Lower leg skin (tissue), 4 donors: ENCODE data around the gene CNTNAP4. TPM values are rescaled to one million over a fixed set of nuclear protein-coding genes. Genes with fewer than 3 reads are reported as not detected.

Experiments
- DNase-seq, 2 donors: peaks; one replicate each; pipeline ENCODE4 v3.0.0-alpha.2; 2019; ENCODE audit warnings: low spot score in 2 of 2
- H3K4me3 ChIP-seq: fragments of 200-600 bp; sonication (generic); 2 replicates; pipeline ENCODE4 v1.5.1; 2017; ENCODE audit warnings: mild to moderate bottlenecking, low read depth; ENCODE audit not compliant: poor library complexity, severe bottlenecking
- POLR2A ChIP-seq, 2 donors: fragments of 450-650 bp; IDR thresholded peaks; one replicate each; pipeline ENCODE4 v1.6.1; 2016 to 2017; ENCODE audit warnings: antibody characterized with exemption in 2 of 2, mild to moderate bottlenecking in 1 of 2, moderate library complexity in 1 of 2
- WGBS, 2 donors: methylation state at CpG; one replicate each; pipeline ENCODE4 v1.1.5; 2018; 5-methylcytosine and 5-hydroxymethylcytosine counted together
- intact Hi-C: fragments of 100-400 bp; cut with DNase I; formaldehyde crosslinking; loops from one replicate; pipeline ENCODE4 v1.15.0; 2023; ENCODE audit warnings: low total_unique reads
- total RNA-seq, 4 donors: library from RNA; depleted of rRNA; stranded (reverse); fragments of >200 nt; gene quantifications; one replicate each; pipeline ENCODE4 v1.1.0, GENCODE V29; 2016
- TF ChIP-seq, protein P1 (sequence below), 3 donors: fragments of 450-650 bp; IDR thresholded peaks; one replicate each; pipeline ENCODE4 v1.5.1; 2016; ENCODE audit warnings: antibody characterized with exemption in 3 of 3, mild to moderate bottlenecking in 3 of 3, moderate library complexity in 2 of 3

Gene CNTNAP4
- total RNA-seq = not detected

DNA sequence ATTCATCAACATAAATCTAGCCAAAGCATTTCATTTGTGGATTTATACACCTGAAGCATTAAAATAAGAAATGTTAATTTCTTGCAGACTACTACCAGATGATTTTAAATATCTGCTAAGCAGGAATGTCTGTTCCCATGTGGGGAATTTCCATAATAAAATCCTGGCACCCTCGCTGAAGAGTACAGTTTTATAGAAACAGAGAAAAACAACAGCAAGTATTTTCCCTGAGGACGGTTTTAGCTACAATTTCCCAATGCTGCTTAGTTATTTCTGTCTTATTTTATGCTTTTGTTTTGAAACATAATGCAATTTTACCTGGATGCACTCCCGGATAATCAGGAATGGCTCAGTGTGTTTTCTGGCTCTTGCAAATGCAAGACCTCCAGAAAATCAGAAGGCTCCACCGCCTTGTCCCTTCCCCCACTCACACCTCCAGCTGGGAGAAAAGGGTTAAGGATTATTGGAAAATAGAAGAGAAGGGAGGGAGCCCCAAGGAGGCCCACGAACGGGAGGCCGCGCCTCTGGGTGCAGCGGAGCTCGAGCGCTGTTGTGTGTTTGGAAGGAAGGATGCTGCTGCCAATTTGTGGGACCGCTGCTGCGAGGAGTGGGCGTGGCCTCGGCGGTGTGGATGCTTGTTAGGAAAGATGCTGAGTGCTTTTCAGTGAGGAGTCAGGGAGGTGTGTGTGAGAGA lies at the start of gene CNTNAP4:
CNTNAP4 (plus strand) TSS at position 657 of the 694 bp plus-strand sequence. CDS start 262 bp downstream, outside the sequence.
- peak; percentile 15 to 86 for DNase-seq
- 3% methylated on average over 16 of the region's 16 CpGs for WGBS, 2 donors
- H3K4me3 ChIP-seq = no peak within 1 kb of the TSS
- no peak for TF ChIP-seq POLR2A (IDR thresholded peaks at IDR 0.05)
- TF ChIP-seq, protein P1, sequence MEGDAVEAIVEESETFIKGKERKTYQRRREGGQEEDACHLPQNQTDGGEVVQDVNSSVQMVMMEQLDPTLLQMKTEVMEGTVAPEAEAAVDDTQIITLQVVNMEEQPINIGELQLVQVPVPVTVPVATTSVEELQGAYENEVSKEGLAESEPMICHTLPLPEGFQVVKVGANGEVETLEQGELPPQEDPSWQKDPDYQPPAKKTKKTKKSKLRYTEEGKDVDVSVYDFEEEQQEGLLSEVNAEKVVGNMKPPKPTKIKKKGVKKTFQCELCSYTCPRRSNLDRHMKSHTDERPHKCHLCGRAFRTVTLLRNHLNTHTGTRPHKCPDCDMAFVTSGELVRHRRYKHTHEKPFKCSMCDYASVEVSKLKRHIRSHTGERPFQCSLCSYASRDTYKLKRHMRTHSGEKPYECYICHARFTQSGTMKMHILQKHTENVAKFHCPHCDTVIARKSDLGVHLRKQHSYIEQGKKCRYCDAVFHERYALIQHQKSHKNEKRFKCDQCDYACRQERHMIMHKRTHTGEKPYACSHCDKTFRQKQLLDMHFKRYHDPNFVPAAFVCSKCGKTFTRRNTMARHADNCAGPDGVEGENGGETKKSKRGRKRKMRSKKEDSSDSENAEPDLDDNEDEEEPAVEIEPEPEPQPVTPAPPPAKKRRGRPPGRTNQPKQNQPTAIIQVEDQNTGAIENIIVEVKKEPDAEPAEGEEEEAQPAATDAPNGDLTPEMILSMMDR (IDR thresholded peaks at IDR 0.05) = no peak
- intact Hi-C loops = no loop called here

DNA sequence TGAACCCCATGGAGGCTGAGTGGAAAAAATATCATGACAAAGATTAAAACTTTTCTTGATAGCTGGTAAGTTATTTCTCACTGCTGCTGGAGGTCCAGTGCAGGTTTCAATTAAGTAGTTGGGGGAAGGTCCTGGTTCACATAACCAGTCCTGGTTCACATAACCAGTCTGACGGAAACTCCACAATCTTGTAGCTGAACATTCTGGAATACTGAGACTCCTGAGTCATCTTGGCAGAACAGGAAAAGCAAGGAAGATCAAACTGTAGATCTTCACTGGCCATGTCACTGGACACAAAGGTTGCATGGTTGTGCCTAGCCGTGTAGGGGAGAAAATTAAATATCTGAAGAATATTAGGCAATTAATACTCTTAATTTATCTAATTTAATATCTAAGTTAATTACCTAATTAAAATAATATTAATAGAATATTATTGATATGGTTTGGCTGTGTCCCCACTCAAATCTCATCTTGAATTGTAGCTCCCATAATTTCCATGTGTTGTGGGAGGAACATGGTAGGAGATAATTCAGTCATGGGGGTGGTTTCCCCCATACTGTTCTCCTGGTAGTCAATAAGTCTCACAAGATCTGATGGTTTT lies 48.6 kb upstream of the CNTNAP4 start:
- TF ChIP-seq, protein P1 (IDR thresholded peaks at IDR 0.05) = no peak
- no peak for TF ChIP-seq POLR2A (IDR thresholded peaks at IDR 0.05)
- intact Hi-C loops = no loop called here
- H3K4me3 ChIP-seq = no peak overlapping the region
- 67 to 85% methylated on average over 2 of the region's 2 CpGs for WGBS, 2 donors
- DNase-seq = no peak

DNA sequence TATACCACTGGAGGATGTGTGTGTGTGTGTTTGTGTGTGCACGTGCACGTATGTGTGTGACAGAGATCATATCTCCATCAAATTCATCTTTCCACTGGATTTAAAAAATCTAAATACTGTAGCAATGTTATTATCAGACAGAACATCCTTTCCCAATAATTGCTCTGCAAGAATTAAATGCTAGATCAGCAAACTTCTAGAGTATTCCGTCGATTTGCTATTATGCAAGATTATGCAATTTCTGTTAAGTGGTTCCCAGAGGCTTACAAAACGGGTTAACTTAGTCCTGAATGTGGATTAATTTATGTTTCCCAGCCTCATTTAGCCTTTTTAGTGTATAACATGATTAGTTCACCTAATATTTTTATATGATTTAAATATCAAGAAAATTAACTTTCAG lies 44.5 kb upstream of the CNTNAP4 start:
- intact Hi-C loops = no loop called here
- WGBS, 2 donors = 67 to 70% methylated on average over 5 of the region's 5 CpGs
- no peak overlapping the region for H3K4me3 ChIP-seq
- no peak for DNase-seq
- TF ChIP-seq, protein P1 (IDR thresholded peaks at IDR 0.05) = no peak

DNA sequence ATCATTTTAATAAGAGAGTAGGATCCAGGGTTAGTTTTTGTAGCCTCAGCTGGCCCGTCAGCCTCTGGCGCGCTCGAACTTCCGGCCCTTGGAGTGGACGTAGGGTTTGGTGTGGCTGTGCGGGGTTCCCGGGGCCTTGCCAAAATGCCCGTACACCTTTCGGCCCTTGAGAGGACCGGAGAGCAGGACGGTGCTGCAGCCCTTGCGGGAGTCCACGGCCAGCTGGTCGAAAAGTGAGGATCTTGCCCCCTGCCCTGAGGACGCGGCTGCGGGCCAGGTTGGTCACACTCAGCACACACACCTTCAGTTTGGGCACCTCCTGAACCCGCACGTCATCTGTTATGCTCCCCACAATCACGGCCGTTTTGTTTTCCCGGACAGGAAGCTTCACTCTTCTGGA lies 42.2 kb upstream of the CNTNAP4 start:
- 95 to 96% methylated on average over 23 of the region's 23 CpGs for WGBS, 2 donors
- intact Hi-C loops = no loop called here
- no peak overlapping the region for H3K4me3 ChIP-seq
- TF ChIP-seq, protein P1 (IDR thresholded peaks at IDR 0.05) = no peak
- TF ChIP-seq POLR2A (IDR thresholded peaks at IDR 0.05) = no peak
- DNase-seq = no peak

DNA sequence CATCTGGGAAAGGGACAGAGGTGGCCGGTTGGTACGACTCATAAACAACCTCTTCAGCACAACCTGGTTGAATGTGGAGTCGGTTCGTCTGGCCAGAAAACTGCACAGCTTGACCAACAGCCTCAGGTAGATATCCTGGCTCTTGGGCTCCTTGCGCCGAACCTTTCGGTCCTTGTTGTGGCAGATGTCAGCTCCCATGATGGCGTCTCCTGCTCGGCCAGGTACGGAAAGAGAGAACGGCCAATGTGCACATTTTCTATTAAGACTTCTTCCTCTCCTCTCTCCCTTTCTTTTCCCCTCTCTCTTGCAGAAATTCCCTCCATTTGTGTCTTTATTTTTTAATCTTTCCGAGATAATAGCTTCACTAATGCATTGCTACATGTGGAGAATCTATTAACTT lies 41.8 kb upstream of the CNTNAP4 start:
- WGBS, 2 donors = 94 to 95% methylated on average over 12 of the region's 12 CpGs
- H3K4me3 ChIP-seq = no peak overlapping the region
- TF ChIP-seq, protein P1 (IDR thresholded peaks at IDR 0.05) = no peak
- no peak for TF ChIP-seq POLR2A (IDR thresholded peaks at IDR 0.05)
- intact Hi-C loops = no loop called here
- no peak for DNase-seq
